Heart left ventricle (tissue), 16 donors: ENCODE data around the gene DNAH14. TPM values are rescaled to one million over a fixed set of nuclear protein-coding genes. Genes with fewer than 3 reads are reported as not detected.

Experiments used
- ATAC-seq, 4 donors: fragments of 200-7000 bp; cut with Tn5 transposase; one replicate each; pipeline ENCODE4 v1.9.1; 2020 to 2022; ENCODE audit warnings: moderate library complexity in 4 of 4, mild to moderate bottlenecking in 3 of 4, moderate number of reproducible peaks in 1 of 4
- DNase-seq, 5 donors: peaks; one replicate each; pipeline ENCODE4 v3.0.0-alpha.2; 2020
- H3K27ac ChIP-seq, 12 donors: fragments of 200-600 bp; sonication (generic) in 4 of 12; one replicate each; pipeline versions ENCODE4 v1.5.0 to v1.8.0; 2016 to 2022; ENCODE audit warnings: mild to moderate bottlenecking in 2 of 12
- H3K27me3 ChIP-seq, 9 donors: fragments of 200-600 bp; sonication (generic) in 2 of 9; one replicate each; pipeline versions ENCODE4 v1.5.1 to v1.8.0; 2016 to 2022; ENCODE audit warnings: mild to moderate bottlenecking in 3 of 9
- H3K36me3 ChIP-seq, 9 donors: fragments of 200-600 bp; sonication (generic) in 2 of 9; one replicate each; pipeline versions ENCODE4 v1.5.0 to v1.8.0; 2018 to 2022; ENCODE audit warnings: mild to moderate bottlenecking in 2 of 9
- H3K4me1 ChIP-seq, 12 donors: fragments of 200-600 bp; sonication (generic) in 4 of 12; one replicate each; pipeline versions ENCODE4 v1.5.0 to v1.8.0; 2016 to 2022; ENCODE audit warnings: mild to moderate bottlenecking in 3 of 12
- H3K4me3 ChIP-seq, 12 donors: fragments of 200-600 bp; sonication (generic) in 4 of 12; one replicate each; pipeline versions ENCODE4 v1.5.0 to v1.8.0; 2017 to 2022; ENCODE audit warnings: mild to moderate bottlenecking in 9 of 12, moderate library complexity in 4 of 12
- H3K9me3 ChIP-seq, 12 donors: fragments of 200-600 bp; sonication (generic) in 4 of 12; one replicate each; pipeline versions ENCODE4 v1.5.0 to v1.8.0; 2016 to 2022; ENCODE audit warnings: mild to moderate bottlenecking in 1 of 12
- POLR2A ChIP-seq, 2 donors: fragments of 450-650 bp; IDR thresholded peaks; one replicate each; pipeline ENCODE4 v1.6.1; 2017; ENCODE audit warnings: antibody characterized with exemption in 2 of 2, mild to moderate bottlenecking in 2 of 2, moderate library complexity in 2 of 2
- WGBS, 4 donors: extraction: QIAGEN DNeasy Blood & Tissue Kit in 2 of 4; methylation state at CpG; one replicate each; pipeline versions ENCODE4 v1.1.5 to v1.1.7; 2013 to 2018; 5-methylcytosine and 5-hydroxymethylcytosine counted together
- intact Hi-C, 10 donors: fragments of 100-400 bp; cut with DNase I; formaldehyde crosslinking; loops; one replicate each; pipeline versions ENCODE4 v1.11.1 to v1.14.2; 2022
- polyA plus RNA-seq, 2 donors: library from polyadenylated mRNA; stranded (reverse); fragments of 200-250 nt; gene quantifications; one replicate each; pipeline ENCODE4 v1.2.3, GENCODE V29; 2013
- total RNA-seq, 9 donors: library from RNA; depleted of rRNA in 2 of 9; stranded (reverse); fragments of >200 nt in 2 of 9; fragmentation: NEBNext Ultra II Directional in 3 of 9; extraction: Animal tissue kit (Norgen Biotek cat#: 25700) in 3 of 9; gene quantifications; one replicate each; pipeline versions ENCODE4 v1.1.0 to v1.2.4, GENCODE V29; 2016 to 2023
- TF ChIP-seq, protein P1 (sequence below), 12 donors: fragments of 200-600 bp; sonication (generic) in 4 of 12; IDR thresholded peaks; one replicate each; pipeline versions ENCODE4 v1.5.0 to v1.8.0; 2018 to 2022; ENCODE audit warnings: antibody characterized with exemption in 12 of 12, mild to moderate bottlenecking in 5 of 12
- donor health status: ischemic (EF 13 %, LVEDD 7.1; RV severe dilation, severe dysfunction).
- donor health status: healthy with polysubstance abuse.
- donor health status: DM: no; HTN: yes; CAD: no.
- donor health status: DM: no; HTN: no; CAD: no.
- donor health status: ischemic (EF 25% LVEDD 6.9; RV normal size, moderate dysfunction).
- donor health status: ischemic (EF 25% LVEDD 5.7; RV mildly dilated, moderate dysfunction).
- donor health status: healthy.
- donor health status: DM: yes; HTN: yes; CAD: no.
- donor health status: ischemic (EF 35%, LVEDD 5.7; RV mildly dilated, moderate dysfunction).
- donor health status: nonischemic (EF 11% LVEDD 7.7; RV severe dilation, severe dysfunction).
- donor health status: DM: yes; HTN: yes; CAD: no.
- donor health status: PGD.
- donor health status: ischemic (EF 29% LVEDD 5.4; RV normal size, mild dysfunction).
- donor health status: nonischemic (EF 23%, LVEDD 6.1; RV moderate dilation, normal function).

The DNAH14 gene
- total and polyA plus RNA-seq, 11 donors, result 0.24 to 6.8 (median 2.8) TPM

DNA sequence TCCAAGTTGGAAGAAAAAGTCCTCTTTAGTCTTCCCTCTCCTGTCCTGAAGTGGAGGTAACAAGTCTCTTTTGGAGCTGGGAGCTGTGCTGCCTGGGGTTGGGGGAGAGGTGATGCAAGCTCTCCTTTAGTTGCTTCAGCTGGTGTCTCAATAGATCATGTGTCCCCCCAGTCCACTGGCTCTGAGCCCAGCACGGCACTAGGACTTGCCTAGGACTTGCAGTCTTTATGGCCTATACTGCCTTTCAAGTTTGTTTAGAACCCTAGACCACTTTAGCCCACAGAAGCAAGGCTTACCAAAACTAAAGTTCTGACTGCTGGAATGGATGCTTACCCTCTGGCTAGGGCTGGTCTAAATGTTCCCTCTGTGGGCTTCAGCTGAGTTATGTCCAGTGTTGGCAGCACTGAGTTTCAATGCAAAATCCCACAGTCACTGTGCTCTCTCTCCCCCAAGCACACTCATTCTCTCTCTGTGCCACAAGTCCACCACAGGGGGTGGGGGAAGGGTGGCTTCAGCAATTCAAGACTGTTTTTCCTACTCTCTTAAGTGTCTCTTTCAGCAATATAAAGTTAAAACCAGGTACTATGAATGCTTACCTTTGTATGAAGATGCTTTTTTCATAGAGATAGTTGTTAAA lies 185.0 kb downstream of the DNAH14 start:
- no peaks in the 10 kb centered on the region for H3K4me1 ChIP-seq
- TF ChIP-seq, protein P1, sequence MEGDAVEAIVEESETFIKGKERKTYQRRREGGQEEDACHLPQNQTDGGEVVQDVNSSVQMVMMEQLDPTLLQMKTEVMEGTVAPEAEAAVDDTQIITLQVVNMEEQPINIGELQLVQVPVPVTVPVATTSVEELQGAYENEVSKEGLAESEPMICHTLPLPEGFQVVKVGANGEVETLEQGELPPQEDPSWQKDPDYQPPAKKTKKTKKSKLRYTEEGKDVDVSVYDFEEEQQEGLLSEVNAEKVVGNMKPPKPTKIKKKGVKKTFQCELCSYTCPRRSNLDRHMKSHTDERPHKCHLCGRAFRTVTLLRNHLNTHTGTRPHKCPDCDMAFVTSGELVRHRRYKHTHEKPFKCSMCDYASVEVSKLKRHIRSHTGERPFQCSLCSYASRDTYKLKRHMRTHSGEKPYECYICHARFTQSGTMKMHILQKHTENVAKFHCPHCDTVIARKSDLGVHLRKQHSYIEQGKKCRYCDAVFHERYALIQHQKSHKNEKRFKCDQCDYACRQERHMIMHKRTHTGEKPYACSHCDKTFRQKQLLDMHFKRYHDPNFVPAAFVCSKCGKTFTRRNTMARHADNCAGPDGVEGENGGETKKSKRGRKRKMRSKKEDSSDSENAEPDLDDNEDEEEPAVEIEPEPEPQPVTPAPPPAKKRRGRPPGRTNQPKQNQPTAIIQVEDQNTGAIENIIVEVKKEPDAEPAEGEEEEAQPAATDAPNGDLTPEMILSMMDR (IDR thresholded peaks at IDR 0.05), result no peak
- TF ChIP-seq POLR2A (IDR thresholded peaks at IDR 0.05), result no peak
- WGBS, 4 donors, result 50 to 91% (median 65%) methylated on average over 1 of the region's 1 CpG
- no peaks in the 10 kb centered on the region for H3K36me3 ChIP-seq
- no peaks in the 10 kb centered on the region for H3K27me3 ChIP-seq
- H3K9me3 ChIP-seq, result no peaks in the 10 kb centered on the region
- no peak overlapping the region for H3K27ac ChIP-seq
- ATAC-seq, result no peak
- intact Hi-C loops, result no loop called here
- H3K4me3 ChIP-seq, result no peak overlapping the region
- no peak for DNase-seq

- intact Hi-C loops, result no loop called here
- 45 to 60% (median 48%) methylated on average over 3 of the region's 3 CpGs for WGBS, 4 donors
Measured at GRCh38 chr1:225119307-225119706, 189.8 kb downstream of the DNAH14 start.

DNA sequence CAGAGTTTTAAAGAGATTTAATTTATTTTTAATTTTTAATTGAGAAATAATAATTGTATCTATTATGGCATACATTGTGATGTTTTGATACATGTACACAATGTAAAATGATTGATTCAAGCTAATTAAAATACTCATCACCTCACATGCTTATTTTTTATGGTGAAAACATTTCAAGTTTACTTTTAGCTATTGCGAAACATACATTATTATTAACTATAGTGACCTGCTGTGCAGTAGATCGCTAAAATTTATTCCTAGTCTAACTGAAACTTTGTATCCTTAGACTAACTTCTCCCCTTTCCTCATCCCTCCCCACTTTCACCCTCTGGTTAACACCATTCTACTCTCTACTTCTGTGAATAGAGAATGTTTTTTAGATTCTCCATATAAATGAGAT lies 191.6 kb downstream of the DNAH14 start:
- no peaks in the 10 kb centered on the region for H3K4me1 ChIP-seq
- DNase-seq, result no peak
- 90 to 95% (median 93%) methylated on average over 2 of the region's 2 CpGs for WGBS, 4 donors
- no peak overlapping the region for H3K27ac ChIP-seq
- no peak overlapping the region for H3K4me3 ChIP-seq
- intact Hi-C loops, result no loop called here
- H3K27me3 ChIP-seq, result no peaks in the 10 kb centered on the region
- no peak for ATAC-seq
- TF ChIP-seq POLR2A (IDR thresholded peaks at IDR 0.05), result no peak
- TF ChIP-seq, protein P1 (IDR thresholded peaks at IDR 0.05), result no peak
- H3K9me3 ChIP-seq, result peaks cover 0 to 9% (median 0%) of the 10 kb centered on the region in 12 donors
- no peaks in the 10 kb centered on the region for H3K36me3 ChIP-seq

More at GRCh38 chr1:225119307-225119706, 189.8 kb downstream of the DNAH14 start:
- Histone ChIP-seq H3K9me3 (no peaks in the 10 kb centered on the region), H3K4me1 (no peaks in the 10 kb centered on the region), H3K4me3 (no peak overlapping the region), H3K27me3 (no peaks in the 10 kb centered on the region), H3K27ac (no peak overlapping the region), H3K36me3 (no peaks in the 10 kb centered on the region)
- ATAC-seq (no peak), DNase-seq (no peak)
- TF ChIP-seq, protein P1 (IDR thresholded peaks at IDR 0.05), result no peak
- TF ChIP-seq POLR2A (IDR thresholded peaks at IDR 0.05), result no peak

GRCh38 chr1:225131869-225132268 lies 202.4 kb downstream of the DNAH14 start:
- H3K9me3 ChIP-seq, result peaks cover 0 to 25% (median 10%) of the 10 kb centered on the region in 12 donors
- 80 to 92% (median 88%) methylated on average over 1 of the region's 1 CpG for WGBS, 4 donors

More at GRCh38 chr1:225131869-225132268, 202.4 kb downstream of the DNAH14 start:
- no peaks in the 10 kb centered on the region for H3K4me1 ChIP-seq
- ATAC-seq (no peak), DNase-seq (no peak)
- H3K36me3 ChIP-seq, result no peaks in the 10 kb centered on the region
- H3K4me3 ChIP-seq, result no peak overlapping the region
- TF ChIP-seq, protein P1 (IDR thresholded peaks at IDR 0.05), result no peak
- TF ChIP-seq POLR2A (IDR thresholded peaks at IDR 0.05), result no peak
- H3K27me3 ChIP-seq, result no peaks in the 10 kb centered on the region
- H3K27ac ChIP-seq, result no peak overlapping the region
- intact Hi-C loops, result no loop called here
